Measurements from ENCODE around the gene SZRD1. TPM values are rescaled to one million over a fixed set of nuclear protein-coding genes. Genes with fewer than 3 reads are reported as not detected.

The SZRD1 gene
- total RNA-seq, 1 experiment from 2014 or later: 114 TPM

GRCh38 chr1:16405441-16405840, 38.4 kb downstream of the SZRD1 start:
- Histone ChIP-seq H3K27ac (no peak overlapping the region), H4K20me1 (ENCODE audit: insufficient read depth) (no peaks in the 10 kb centered on the region), H3K4me2 (no peak overlapping the region), H3K4me1 (replicated peaks; ENCODE audit: insufficient read depth) (no peaks in the 10 kb centered on the region), H3K36me3 (ENCODE audit: low read depth) (no peaks in the 10 kb centered on the region), H3F3A (ENCODE audit: insufficient read depth, low read depth) (no peaks in the 10 kb centered on the region), H2AFZ (no peak overlapping the region), H3K79me2 (ENCODE audit: low read depth) (no peaks in the 10 kb centered on the region), H3K9me3 (ENCODE audit: insufficient read depth, low read depth) (no peaks in the 10 kb centered on the region), H3K4me3 (no peak overlapping the region), H3K9me2 (ENCODE audit: insufficient read depth) (no peaks in the 10 kb centered on the region), H3K27me3 (ENCODE audit: insufficient read depth, low read depth) (no peaks in the 10 kb centered on the region)
- no peak for DNase-seq
- TF ChIP-seq EZH2 (IDR thresholded peaks at IDR 0.05; ENCODE audit: low read depth) (no peak), CTCF (conservative IDR thresholded peaks at IDR 0.05) (no peak)
- no TSS peak for BruUV-seq (replicated peaks)
- POLR2A ChIA-PET (ENCODE audit: unreplicated experiment): no interaction called here
- intact Hi-C loops (cut with micrococcal nuclease; ENCODE audit: unreplicated experiment): no loop called here
- CTCF ChIA-PET: interaction anchor here (0.6 kb wide), 1 partner anchor 835 kb away, joined by 6 read pairs; no protein-coding TSS in a partner anchor

GRCh38 chr1:16406868-16407267, 39.8 kb downstream of the SZRD1 start:
- no peaks in the 10 kb centered on the region for H3K27me3 ChIP-seq (ENCODE audit: insufficient read depth, low read depth)
- no peaks in the 10 kb centered on the region for H3K4me1 ChIP-seq (replicated peaks; ENCODE audit: insufficient read depth)
- no peak overlapping the region for H3K4me2 ChIP-seq
- intact Hi-C loops (cut with micrococcal nuclease; ENCODE audit: unreplicated experiment): no loop called here
- H2AFZ ChIP-seq: no peak overlapping the region
- no peaks in the 10 kb centered on the region for H3F3A ChIP-seq (ENCODE audit: insufficient read depth, low read depth)
- no peaks in the 10 kb centered on the region for H3K9me3 ChIP-seq (ENCODE audit: insufficient read depth, low read depth)
- H3K79me2 ChIP-seq (ENCODE audit: low read depth): no peaks in the 10 kb centered on the region
- no peak overlapping the region for H3K4me3 ChIP-seq
- no peak overlapping the region for H3K27ac ChIP-seq
- BruUV-seq (replicated peaks): no TSS peak
- ChIA-PET CTCF (no interaction called here), POLR2A (ENCODE audit: unreplicated experiment) (no interaction called here)
- no peaks in the 10 kb centered on the region for H3K9me2 ChIP-seq (ENCODE audit: insufficient read depth)
- no peak for DNase-seq
- no peaks in the 10 kb centered on the region for H3K36me3 ChIP-seq (ENCODE audit: low read depth)
- H4K20me1 ChIP-seq (ENCODE audit: insufficient read depth): no peaks in the 10 kb centered on the region
- TF ChIP-seq EZH2 (IDR thresholded peaks at IDR 0.05; ENCODE audit: low read depth) (no peak), CTCF (conservative IDR thresholded peaks at IDR 0.05) (no peak)

- TF ChIP-seq CTCF (conservative IDR thresholded peaks at IDR 0.05) (no peak), EZH2 (IDR thresholded peaks at IDR 0.05; ENCODE audit: low read depth) (no peak)
- Histone ChIP-seq H3K36me3 (ENCODE audit: low read depth) (no peaks in the 10 kb centered on the region), H3K79me2 (ENCODE audit: low read depth) (no peaks in the 10 kb centered on the region), H3K9me2 (ENCODE audit: insufficient read depth) (no peaks in the 10 kb centered on the region), H3K27me3 (ENCODE audit: insufficient read depth, low read depth) (no peaks in the 10 kb centered on the region), H2AFZ (no peak overlapping the region), H3K4me2 (no peak overlapping the region), H3K4me3 (no peak overlapping the region), H4K20me1 (ENCODE audit: insufficient read depth) (no peaks in the 10 kb centered on the region), H3K4me1 (replicated peaks; ENCODE audit: insufficient read depth) (no peaks in the 10 kb centered on the region), H3F3A (ENCODE audit: insufficient read depth, low read depth) (no peaks in the 10 kb centered on the region), H3K27ac (no peak overlapping the region), H3K9me3 (ENCODE audit: insufficient read depth, low read depth) (no peaks in the 10 kb centered on the region)
- no TSS peak for BruUV-seq (replicated peaks)
- no peak for DNase-seq
- intact Hi-C loops (cut with micrococcal nuclease; ENCODE audit: unreplicated experiment): no loop called here
- ChIA-PET POLR2A (ENCODE audit: unreplicated experiment) (no interaction called here), CTCF (no interaction called here)
Observed at GRCh38 chr1:16409536-16410152, 42.6 kb downstream of the SZRD1 start.
